Sigmoid colon (tissue), 4 donors: ENCODE results near the gene TGFBR3L.

Experiments used
- EP300 ChIP-seq, 4 donors: sonication (generic); formaldehyde crosslinking; IDR thresholded peaks; one replicate each; pipeline ENCODE4 v1.6.1; 2017; ENCODE audit warnings: antibody characterized with exemption in 4 of 4
- POLR2A ChIP-seq, 2 donors: fragments of 450-650 bp; IDR thresholded peaks; one replicate each; pipeline ENCODE4 v1.6.1; 2016; ENCODE audit warnings: antibody characterized with exemption in 2 of 2, mild to moderate bottlenecking in 2 of 2, moderate library complexity in 2 of 2
- POLR2AphosphoS5 ChIP-seq, 4 donors: sonication (generic); formaldehyde crosslinking; IDR thresholded peaks; one replicate each; pipeline ENCODE4 v1.6.1; 2017; ENCODE audit warnings: antibody characterized with exemption in 4 of 4
- TF ChIP-seq, protein P1 (sequence below), 4 experiments: fragments of 450-650 bp in 3 of 4; fragments of 200-600 bp in 1 of 4; IDR thresholded peaks; one replicate each; pipeline ENCODE4 v1.5.1; 2016 to 2019; ENCODE audit warnings: antibody characterized with exemption in 4 of 4, mild to moderate bottlenecking in 3 of 4, moderate library complexity in 2 of 4

DNA sequence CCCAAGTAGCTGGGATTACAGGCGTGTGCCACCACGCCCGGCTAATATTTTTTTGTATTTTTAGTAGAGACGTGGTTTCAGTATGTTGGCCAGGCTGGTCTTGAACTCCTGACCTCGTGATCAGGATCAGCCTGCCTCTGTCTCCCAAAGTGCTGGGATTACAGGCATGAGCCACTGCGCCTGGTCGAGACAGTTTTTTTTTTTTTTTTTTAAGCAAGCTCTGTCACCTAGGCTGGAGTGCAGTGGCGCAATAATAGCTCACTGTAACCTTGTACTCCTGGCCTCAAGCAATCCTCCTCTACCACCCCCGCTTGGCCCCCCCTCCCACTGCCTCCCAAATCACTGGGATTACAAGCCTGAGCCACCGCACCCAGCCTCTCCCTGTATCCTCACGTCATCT, 17.3 kb upstream of the TGFBR3L start:
- no peak for TF ChIP-seq POLR2AphosphoS5 (IDR thresholded peaks at IDR 0.05)
- TF ChIP-seq, protein P1, sequence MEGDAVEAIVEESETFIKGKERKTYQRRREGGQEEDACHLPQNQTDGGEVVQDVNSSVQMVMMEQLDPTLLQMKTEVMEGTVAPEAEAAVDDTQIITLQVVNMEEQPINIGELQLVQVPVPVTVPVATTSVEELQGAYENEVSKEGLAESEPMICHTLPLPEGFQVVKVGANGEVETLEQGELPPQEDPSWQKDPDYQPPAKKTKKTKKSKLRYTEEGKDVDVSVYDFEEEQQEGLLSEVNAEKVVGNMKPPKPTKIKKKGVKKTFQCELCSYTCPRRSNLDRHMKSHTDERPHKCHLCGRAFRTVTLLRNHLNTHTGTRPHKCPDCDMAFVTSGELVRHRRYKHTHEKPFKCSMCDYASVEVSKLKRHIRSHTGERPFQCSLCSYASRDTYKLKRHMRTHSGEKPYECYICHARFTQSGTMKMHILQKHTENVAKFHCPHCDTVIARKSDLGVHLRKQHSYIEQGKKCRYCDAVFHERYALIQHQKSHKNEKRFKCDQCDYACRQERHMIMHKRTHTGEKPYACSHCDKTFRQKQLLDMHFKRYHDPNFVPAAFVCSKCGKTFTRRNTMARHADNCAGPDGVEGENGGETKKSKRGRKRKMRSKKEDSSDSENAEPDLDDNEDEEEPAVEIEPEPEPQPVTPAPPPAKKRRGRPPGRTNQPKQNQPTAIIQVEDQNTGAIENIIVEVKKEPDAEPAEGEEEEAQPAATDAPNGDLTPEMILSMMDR (IDR thresholded peaks at IDR 0.05) = no peak
- no peak for TF ChIP-seq POLR2A (IDR thresholded peaks at IDR 0.05)
- no peak for TF ChIP-seq EP300 (IDR thresholded peaks at IDR 0.05)
